Subcutaneous adipose tissue (tissue), 4 donors: Measurements from ENCODE around the gene IL37. TPM values are rescaled to one million over a fixed set of nuclear protein-coding genes. Genes with fewer than 3 reads are reported as not detected.

Source experiments
- total RNA-seq, 4 donors: library from RNA; depleted of rRNA; stranded (reverse); fragments of >200 nt; gene quantifications; one replicate each; pipeline ENCODE4 v1.1.0, GENCODE V29; 2016
- TF ChIP-seq, protein P1 (sequence below): fragments of 450-650 bp; IDR thresholded peaks from one replicate; pipeline ENCODE4 v1.5.1; 2016; ENCODE audit warnings: low read depth, mild to moderate bottlenecking, control low read depth, antibody characterized with exemption, moderate library complexity

Gene IL37
- total RNA-seq, 4 donors from 2014 or later, result not detected

GRCh38 chr2:112919086-112919485, 8.1 kb downstream of the IL37 start:
- TF ChIP-seq, protein P1, sequence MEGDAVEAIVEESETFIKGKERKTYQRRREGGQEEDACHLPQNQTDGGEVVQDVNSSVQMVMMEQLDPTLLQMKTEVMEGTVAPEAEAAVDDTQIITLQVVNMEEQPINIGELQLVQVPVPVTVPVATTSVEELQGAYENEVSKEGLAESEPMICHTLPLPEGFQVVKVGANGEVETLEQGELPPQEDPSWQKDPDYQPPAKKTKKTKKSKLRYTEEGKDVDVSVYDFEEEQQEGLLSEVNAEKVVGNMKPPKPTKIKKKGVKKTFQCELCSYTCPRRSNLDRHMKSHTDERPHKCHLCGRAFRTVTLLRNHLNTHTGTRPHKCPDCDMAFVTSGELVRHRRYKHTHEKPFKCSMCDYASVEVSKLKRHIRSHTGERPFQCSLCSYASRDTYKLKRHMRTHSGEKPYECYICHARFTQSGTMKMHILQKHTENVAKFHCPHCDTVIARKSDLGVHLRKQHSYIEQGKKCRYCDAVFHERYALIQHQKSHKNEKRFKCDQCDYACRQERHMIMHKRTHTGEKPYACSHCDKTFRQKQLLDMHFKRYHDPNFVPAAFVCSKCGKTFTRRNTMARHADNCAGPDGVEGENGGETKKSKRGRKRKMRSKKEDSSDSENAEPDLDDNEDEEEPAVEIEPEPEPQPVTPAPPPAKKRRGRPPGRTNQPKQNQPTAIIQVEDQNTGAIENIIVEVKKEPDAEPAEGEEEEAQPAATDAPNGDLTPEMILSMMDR, result no peak

- TF ChIP-seq, protein P1, result no peak
These were observed 10.1 kb downstream of the IL37 start for GRCh38 chr2:112920923-112921532.

DNA sequence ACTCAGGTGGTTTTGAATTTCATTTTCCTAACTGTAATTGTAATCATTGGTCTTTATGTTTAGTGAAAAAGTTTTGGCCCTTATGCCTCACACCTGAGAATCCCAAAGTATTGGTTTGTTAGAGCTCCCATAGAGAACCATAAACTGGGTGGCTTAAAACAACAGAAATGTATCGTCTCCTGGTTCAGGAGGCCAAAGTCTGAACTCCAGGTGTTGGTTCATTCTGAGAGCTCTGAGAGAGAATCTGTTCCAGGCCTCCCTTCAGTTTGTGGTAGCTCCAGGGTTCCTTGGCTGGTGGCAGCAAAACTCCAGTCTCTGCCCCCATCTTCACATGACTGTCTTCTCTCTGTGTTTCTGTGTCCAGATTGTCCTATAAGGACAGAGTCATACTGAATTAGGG, 11.0 kb downstream of the IL37 start:
- TF ChIP-seq, protein P1, result no peak

- TF ChIP-seq, protein P1, result no peak
These were observed 12.4 kb downstream of the IL37 start for GRCh38 chr2:112923237-112923966.

GRCh38 chr2:112923967-112924338, 13.0 kb downstream of the IL37 start:
- TF ChIP-seq, protein P1, result no peak

DNA sequence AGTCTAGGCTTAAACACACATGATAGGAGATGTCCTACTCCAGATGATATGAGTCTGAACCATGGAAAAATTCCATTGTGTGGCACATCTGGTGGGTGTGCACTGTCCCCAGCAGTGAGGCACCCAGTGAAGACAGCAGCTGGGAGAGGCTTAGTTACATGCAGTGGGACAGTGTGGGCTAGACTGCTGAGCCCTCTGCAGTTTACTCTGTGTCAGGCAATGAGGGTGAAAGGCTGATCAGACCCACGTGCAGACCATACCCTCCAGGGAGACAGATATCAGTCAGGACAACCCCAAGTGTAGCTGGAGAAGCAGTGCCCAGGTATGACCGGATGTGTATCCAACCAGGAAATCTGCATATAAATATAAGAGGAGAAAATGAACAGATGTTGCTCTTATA, 13.4 kb downstream of the IL37 start:
- TF ChIP-seq, protein P1, result no peak

DNA sequence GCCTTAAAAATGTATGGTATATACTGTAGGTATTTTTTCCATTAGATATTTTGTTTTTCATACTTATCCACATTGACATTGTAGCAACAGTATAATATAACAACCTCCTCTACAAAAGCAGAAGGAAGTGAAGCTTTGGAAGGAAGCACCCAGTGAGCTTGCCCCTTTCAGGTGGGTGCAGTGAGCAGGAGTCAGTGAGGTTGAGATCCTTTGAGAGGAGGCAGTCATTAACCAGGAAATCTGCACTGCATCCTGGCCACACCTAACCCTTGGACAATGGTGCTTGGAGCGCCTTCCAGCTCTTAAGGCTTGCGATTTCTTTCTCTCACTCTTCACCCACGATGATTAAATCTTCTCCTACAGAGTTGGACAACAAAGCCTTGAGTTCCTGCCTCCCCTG, 13.9 kb downstream of the IL37 start:
- TF ChIP-seq, protein P1, result no peak
